Mucosa of rectum (tissue), 2 donors: ENCODE data around the gene SEMA3G.

Experiments used
- H3K27ac ChIP-seq, 2 donors: one replicate each; pipeline ENCODE4 v1.7.0; 2013; ENCODE audit warnings: inconsistent platforms in 2 of 2, low read depth in 2 of 2, low read length in 2 of 2
- H3K27me3 ChIP-seq, 2 donors: one replicate each; pipeline ENCODE4 v1.7.0; 2013; ENCODE audit warnings: low read length in 2 of 2; ENCODE audit not compliant: control insufficient read depth in 2 of 2, insufficient read depth in 2 of 2
- H3K36me3 ChIP-seq, 2 donors: one replicate each; pipeline ENCODE4 v1.7.0; 2013; ENCODE audit warnings: low read length in 2 of 2; ENCODE audit not compliant: control insufficient read depth in 2 of 2, insufficient read depth in 2 of 2
- H3K4me1 ChIP-seq, 2 donors: one replicate each; pipeline ENCODE4 v1.7.0; 2013; ENCODE audit warnings: low read length in 2 of 2, mild to moderate bottlenecking in 1 of 2; ENCODE audit not compliant: control insufficient read depth in 2 of 2, insufficient read depth in 2 of 2
- H3K4me3 ChIP-seq, 2 donors: one replicate each; pipeline ENCODE4 v1.7.0; 2013; ENCODE audit warnings: low read length in 2 of 2
- H3K9ac ChIP-seq, 2 donors: one replicate each; pipeline ENCODE4 v1.7.0; 2013; ENCODE audit warnings: low read length in 2 of 2, low read depth in 1 of 2, mild to moderate bottlenecking in 1 of 2
- H3K9me3 ChIP-seq, 2 donors: one replicate each; pipeline ENCODE4 v1.7.0; 2013; ENCODE audit warnings: low read length in 2 of 2; ENCODE audit not compliant: control insufficient read depth in 2 of 2
- donor health status: healthy.
- donor health status: Normal muscosa, but diverticular disease.

The SEMA3G gene

GRCh38 chr3:52438104-52438376, 6.9 kb downstream of the SEMA3G start:
- Histone ChIP-seq H3K9me3 (no peaks in the 10 kb centered on the region), H3K27me3 (no peaks in the 10 kb centered on the region), H3K9ac (no peak overlapping the region), H3K4me1 (peaks cover 5 to 10% of the 10 kb centered on the region in 2 donors), H3K27ac (no peak overlapping the region), H3K36me3 (no peaks in the 10 kb centered on the region), H3K4me3 (no peak overlapping the region)

- Histone ChIP-seq H3K36me3 (no peaks in the 10 kb centered on the region), H3K4me3 (no peak overlapping the region), H3K4me1 (peaks cover 8 to 10% of the 10 kb centered on the region in 2 donors), H3K27ac (no peak overlapping the region), H3K9me3 (no peaks in the 10 kb centered on the region), H3K9ac (no peak overlapping the region), H3K27me3 (no peaks in the 10 kb centered on the region)
Observed at GRCh38 chr3:52437326-52438103, 7.4 kb downstream of the SEMA3G start.

- Histone ChIP-seq H3K27ac (no peak overlapping the region), H3K4me3 (no peak overlapping the region), H3K27me3 (no peaks in the 10 kb centered on the region)
Observed at GRCh38 chr3:52436500-52437149, 8.3 kb downstream of the SEMA3G start.

GRCh38 chr3:52435246-52436101, 9.4 kb downstream of the SEMA3G start:
- H3K36me3 ChIP-seq, result no peaks in the 10 kb centered on the region
- H3K27ac ChIP-seq, result no peak overlapping the region
- H3K4me1 ChIP-seq, result peaks cover 8 to 10% of the 10 kb centered on the region in 2 donors
- H3K27me3 ChIP-seq, result no peaks in the 10 kb centered on the region
- H3K9me3 ChIP-seq, result no peaks in the 10 kb centered on the region
- no peak overlapping the region for H3K9ac ChIP-seq
- no peak overlapping the region for H3K4me3 ChIP-seq

More at GRCh38 chr3:52436500-52437149, 8.3 kb downstream of the SEMA3G start:
- Histone ChIP-seq H3K9me3 (no peaks in the 10 kb centered on the region), H3K9ac (no peak overlapping the region), H3K36me3 (no peaks in the 10 kb centered on the region), H3K4me1 (peaks cover 8 to 10% of the 10 kb centered on the region in 2 donors)

- Histone ChIP-seq H3K9ac (no peak overlapping the region), H3K36me3 (no peaks in the 10 kb centered on the region), H3K4me1 (peaks cover 8 to 10% of the 10 kb centered on the region in 2 donors), H3K4me3 (no peak overlapping the region), H3K9me3 (no peaks in the 10 kb centered on the region), H3K27ac (no peak overlapping the region), H3K27me3 (no peaks in the 10 kb centered on the region)
Observed at GRCh38 chr3:52434491-52435115, 10.3 kb downstream of the SEMA3G start.

GRCh38 chr3:52433996-52434479, 10.9 kb downstream of the SEMA3G start:
- no peaks in the 10 kb centered on the region for H3K36me3 ChIP-seq
- H3K27me3 ChIP-seq, result no peaks in the 10 kb centered on the region
- H3K4me3 ChIP-seq, result no peak overlapping the region
- H3K9ac ChIP-seq, result peak overlapping the region in 1 of 2 donors; percentile 24
- peaks cover 8 to 10% of the 10 kb centered on the region in 2 donors for H3K4me1 ChIP-seq
- no peak overlapping the region for H3K27ac ChIP-seq
- H3K9me3 ChIP-seq, result no peaks in the 10 kb centered on the region

- Histone ChIP-seq H3K36me3 (no peaks in the 10 kb centered on the region), H3K4me1 (peaks cover 8 to 10% of the 10 kb centered on the region in 2 donors), H3K9ac (peak overlapping the region in 1 of 2 donors; percentile 24), H3K4me3 (no peak overlapping the region), H3K27me3 (no peaks in the 10 kb centered on the region), H3K27ac (no peak overlapping the region), H3K9me3 (no peaks in the 10 kb centered on the region)
Observed at GRCh38 chr3:52433328-52433995, 11.4 kb downstream of the SEMA3G start.

GRCh38 chr3:52432691-52433141, 12.2 kb downstream of the SEMA3G start:
- Histone ChIP-seq H3K27me3 (no peaks in the 10 kb centered on the region), H3K27ac (no peak overlapping the region), H3K4me3 (no peak overlapping the region), H3K9ac (no peak overlapping the region), H3K9me3 (no peaks in the 10 kb centered on the region), H3K36me3 (no peaks in the 10 kb centered on the region), H3K4me1 (peaks cover 7 to 8% of the 10 kb centered on the region in 2 donors)

GRCh38 chr3:52432225-52432624, 12.7 kb downstream of the SEMA3G start:
- Histone ChIP-seq H3K4me1 (peaks cover 5 to 8% of the 10 kb centered on the region in 2 donors), H3K27me3 (no peaks in the 10 kb centered on the region), H3K9me3 (no peaks in the 10 kb centered on the region), H3K4me3 (no peak overlapping the region), H3K9ac (no peak overlapping the region), H3K27ac (no peak overlapping the region), H3K36me3 (no peaks in the 10 kb centered on the region)
